Bronchial epithelial cell (primary cell): ENCODE results near the gene PRH2. TPM values are rescaled to one million over a fixed set of nuclear protein-coding genes. Genes with fewer than 3 reads are reported as not detected.

Experiments used
- DNase-seq: peaks from one replicate; pipeline ENCODE4 v3.0.0-alpha.2; 2010; ENCODE audit warnings: low read depth
- FAIRE-seq: peaks from 2 replicates; lab custom pipeline; 2011; peaks lifted over from hg19 to GRCh38; lab: Jason Lieb, UNC
- H3K27me3 ChIP-seq: 2 replicates; pipeline ENCODE4 v1.5.1; 2011; ENCODE audit warnings: low read length; ENCODE audit not compliant: control insufficient read depth, insufficient read depth
- H3K36me3 ChIP-seq: 2 replicates; pipeline ENCODE4 v1.5.1; 2011; ENCODE audit warnings: low read length; ENCODE audit not compliant: control insufficient read depth, insufficient read depth
- H3K4me3 ChIP-seq: 2 replicates; pipeline ENCODE4 v1.5.1; 2011; ENCODE audit warnings: mild to moderate bottlenecking, low read depth, low read length, control low read depth
- total RNA-seq: library from RNA; depleted of rRNA; stranded (reverse); fragments of >200 nt; gene quantifications from 2 replicates; pipeline ENCODE4 v1.2.1, GENCODE V29; 2014
- TF ChIP-seq, protein P1 (sequence below): IDR thresholded peaks from 2 replicates; pipeline ENCODE4 v1.5.1; 2011; ENCODE audit warnings: mild to moderate bottlenecking, moderate library complexity, low read length, control low read depth, inconsistent platforms; ENCODE audit not compliant: insufficient read depth, severe bottlenecking

PRH2 gene
- 0.38 TPM in 1 of 2 replicates, not detected in the other for total RNA-seq

- TF ChIP-seq, protein P1, sequence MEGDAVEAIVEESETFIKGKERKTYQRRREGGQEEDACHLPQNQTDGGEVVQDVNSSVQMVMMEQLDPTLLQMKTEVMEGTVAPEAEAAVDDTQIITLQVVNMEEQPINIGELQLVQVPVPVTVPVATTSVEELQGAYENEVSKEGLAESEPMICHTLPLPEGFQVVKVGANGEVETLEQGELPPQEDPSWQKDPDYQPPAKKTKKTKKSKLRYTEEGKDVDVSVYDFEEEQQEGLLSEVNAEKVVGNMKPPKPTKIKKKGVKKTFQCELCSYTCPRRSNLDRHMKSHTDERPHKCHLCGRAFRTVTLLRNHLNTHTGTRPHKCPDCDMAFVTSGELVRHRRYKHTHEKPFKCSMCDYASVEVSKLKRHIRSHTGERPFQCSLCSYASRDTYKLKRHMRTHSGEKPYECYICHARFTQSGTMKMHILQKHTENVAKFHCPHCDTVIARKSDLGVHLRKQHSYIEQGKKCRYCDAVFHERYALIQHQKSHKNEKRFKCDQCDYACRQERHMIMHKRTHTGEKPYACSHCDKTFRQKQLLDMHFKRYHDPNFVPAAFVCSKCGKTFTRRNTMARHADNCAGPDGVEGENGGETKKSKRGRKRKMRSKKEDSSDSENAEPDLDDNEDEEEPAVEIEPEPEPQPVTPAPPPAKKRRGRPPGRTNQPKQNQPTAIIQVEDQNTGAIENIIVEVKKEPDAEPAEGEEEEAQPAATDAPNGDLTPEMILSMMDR = no peak
- Histone ChIP-seq H3K4me3 (no peak within 1 kb of the TSS), H3K27me3 (no peaks in the 10 kb centered on the region), H3K36me3 (no peaks in the 10 kb centered on the region)
- peak; percentile 64 for FAIRE-seq
- DNase-seq = no peak
Observed at GRCh38 chr12:10928746-10929286, at the start of gene PRH2. PRH2 (plus strand) TSS chr12:10929236; CDS start chr12:10929274, 38 bp downstream.

- Histone ChIP-seq H3K27me3 (no peaks in the 10 kb centered on the region), H3K4me3 (no peak within 1 kb of the TSS), H3K36me3 (no peaks in the 10 kb centered on the region)
- TF ChIP-seq, protein P1 = no peak
- FAIRE-seq (no peak), DNase-seq (no peak)
Observed at GRCh38 chr12:10884086-10884725, 44.8 kb upstream of the PRH2 start, which contains the start of gene PRH1. PRH1 (minus strand) TSS chr12:10884255; CDS start chr12:10884217, 38 bp downstream.

GRCh38 chr12:10889226-10889625 lies 39.8 kb upstream of the PRH2 start:
- H3K36me3 ChIP-seq = no peaks in the 10 kb centered on the region
- TF ChIP-seq, protein P1 = no peak
- no peaks in the 10 kb centered on the region for H3K27me3 ChIP-seq
- DNase-seq (no peak), FAIRE-seq (no peak)
- H3K4me3 ChIP-seq = no peak overlapping the region

GRCh38 chr12:10891937-10892336 lies 37.1 kb upstream of the PRH2 start:
- FAIRE-seq (no peak), DNase-seq (no peak)
- TF ChIP-seq, protein P1 = no peak
- Histone ChIP-seq H3K4me3 (no peak overlapping the region), H3K36me3 (no peaks in the 10 kb centered on the region), H3K27me3 (no peaks in the 10 kb centered on the region)

GRCh38 chr12:10896854-10897253 lies 32.2 kb upstream of the PRH2 start:
- FAIRE-seq (no peak), DNase-seq (no peak)
- H3K27me3 ChIP-seq = no peaks in the 10 kb centered on the region
- no peak overlapping the region for H3K4me3 ChIP-seq
- H3K36me3 ChIP-seq = no peaks in the 10 kb centered on the region
- TF ChIP-seq, protein P1 = no peak
